Right ventricle myocardium inferior (tissue), 1 donor: Measurements from ENCODE around the gene NDFIP1. TPM values are rescaled to one million over a fixed set of nuclear protein-coding genes. Genes with fewer than 3 reads are reported as not detected.
A peak's percentile ranks its signal among the peaks of the same experiment; 100 is the strongest.
"Not testable (repeated sequence)": the region's sequence is repeated elsewhere in the genome, so short reads cannot be mapped to it uniquely, and the experiment has no call there.

Experiments
- ATAC-seq: fragments of 200-7000 bp; cut with Tn5 transposase; one replicate; pipeline ENCODE4 v1.9.1; 2020; ENCODE audit warnings: mild to moderate bottlenecking, moderate library complexity
- DNase-seq: peaks from one replicate; pipeline ENCODE4 v3.0.0; 2021; ENCODE audit errors: missing footprints
- intact Hi-C: fragments of 100-400 bp; cut with DNase I; formaldehyde crosslinking; loops from one replicate; pipeline ENCODE4 v1.11.0; 2022
- total RNA-seq: library from RNA; stranded (reverse); fragmentation: NEBNext Ultra II Directional; extraction: Animal tissue kit (Norgen Biotek cat#: 25700); gene quantifications from one replicate; pipeline ENCODE4 v1.2.1, GENCODE V29; 2021
- donor health status: DM: no; HTN: yes; CAD: no; lungs with severe emphysema.

Gene NDFIP1
- total RNA-seq, 1 donor from 2014 or later = 51.9 TPM

DNA sequence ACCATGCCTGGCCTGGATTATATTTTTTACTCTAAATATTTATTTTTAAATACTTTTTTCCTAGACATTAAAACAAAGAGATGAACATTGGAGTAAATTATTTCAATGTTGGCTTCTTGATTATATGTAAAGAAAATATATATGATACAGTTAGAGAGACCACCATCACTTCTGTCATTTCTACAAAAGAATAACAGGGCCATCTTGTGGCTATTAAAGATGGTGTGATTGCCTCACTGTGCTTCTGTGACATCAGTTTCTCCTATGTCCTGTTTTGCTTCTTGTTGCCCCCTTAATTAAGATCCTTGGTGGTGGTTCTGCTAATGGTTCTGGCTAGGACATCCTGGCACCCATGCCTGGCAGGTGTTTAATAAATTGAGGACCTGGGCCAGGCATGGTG, 32.9 kb downstream of the NDFIP1 start:
- DNase-seq = no peak
- ATAC-seq = no peak
- intact Hi-C loops = loop anchor here (1.0 kb wide), 1 partner anchor 125 kb away; no protein-coding TSS in a partner anchor

DNA sequence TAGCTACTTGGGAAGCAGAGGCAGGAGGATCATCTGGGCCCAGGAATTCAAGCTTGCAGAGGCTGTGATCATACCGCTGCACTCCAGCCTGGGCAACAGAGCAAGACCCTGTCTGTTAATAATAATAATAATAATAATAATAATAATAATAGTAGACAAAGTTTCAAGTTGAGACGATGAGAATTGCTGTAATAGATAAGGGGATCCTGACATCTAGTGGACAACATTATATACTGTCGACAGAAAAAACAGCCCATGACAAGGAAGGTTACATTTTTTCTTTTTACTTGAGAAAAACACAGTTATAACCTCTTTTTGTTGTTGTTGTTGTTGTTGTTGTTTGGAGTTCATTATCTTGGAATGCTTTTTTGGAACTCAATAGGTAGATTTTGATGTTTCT, 35.3 kb downstream of the NDFIP1 start:
- intact Hi-C loops = loop anchor here (2.0 kb wide), 2 partner anchors 131 to 151 kb away; partner anchors contain the start of gene GNPDA1
- ATAC-seq (no peak), DNase-seq (no peak)

DNA sequence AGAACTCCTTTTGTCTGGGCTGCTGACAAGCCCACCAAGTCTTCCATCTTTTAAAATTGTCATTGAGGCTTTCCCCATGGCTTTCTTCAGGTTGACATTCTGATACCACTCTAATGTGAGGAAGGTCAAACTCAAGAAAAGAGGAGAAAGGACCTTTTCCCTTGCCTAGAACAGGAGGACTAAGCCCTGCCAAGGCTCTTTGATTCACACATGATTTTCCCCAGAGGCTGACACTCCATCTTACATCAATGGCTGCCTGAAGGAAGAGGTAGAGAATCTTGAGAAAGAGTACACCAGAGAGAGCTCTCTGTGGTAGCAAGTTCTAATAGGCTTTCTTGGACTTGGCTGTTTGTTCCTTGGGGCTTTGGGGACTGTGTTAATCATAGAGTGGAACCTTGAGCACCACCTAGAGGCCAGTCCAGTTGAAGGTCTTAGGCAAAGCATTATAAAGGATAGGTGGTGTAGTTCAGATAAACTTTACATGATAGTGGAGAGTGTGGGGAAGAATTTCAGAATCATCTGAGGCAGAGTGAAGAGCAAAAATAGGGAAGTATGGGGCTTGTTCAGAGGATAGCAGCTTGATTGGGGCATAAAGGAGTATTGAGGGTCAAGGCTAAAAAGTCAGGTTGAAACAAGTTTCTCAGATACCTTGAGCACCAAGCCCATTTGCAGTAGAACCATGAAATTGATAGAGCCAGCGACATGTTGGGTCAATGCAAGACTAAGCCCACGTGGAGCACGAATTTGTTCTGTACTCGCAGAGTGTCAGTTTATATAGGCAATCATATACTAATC, 36.7 kb downstream of the NDFIP1 start:
- intact Hi-C loops = loop anchor here (2.0 to 5.0 kb wide), 3 partner anchors 133 to 453 kb away; partner anchors contain the start of gene GNPDA1
- DNase-seq (no peak), ATAC-seq (peak; percentile 91)

DNA sequence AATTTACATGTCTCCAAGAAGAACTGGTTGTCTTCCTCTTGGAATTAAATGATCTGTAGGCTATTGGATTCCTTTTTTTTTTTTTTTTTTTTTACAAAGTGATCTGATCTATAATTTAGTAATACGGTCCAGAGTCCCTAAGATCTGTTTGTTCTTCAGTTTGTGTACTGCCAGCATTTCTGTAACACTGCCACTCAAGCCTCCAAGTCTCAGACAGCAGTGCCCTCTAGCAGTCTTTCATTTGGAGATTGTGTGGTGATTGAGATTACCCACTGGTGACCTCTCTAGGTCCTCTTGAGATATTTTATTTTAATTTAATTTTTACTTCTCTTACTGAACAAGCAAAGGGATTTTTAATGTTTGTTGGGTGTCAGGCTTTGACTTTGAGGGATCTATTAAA, 40.8 kb downstream of the NDFIP1 start:
- intact Hi-C loops = loop anchor here (5.0 kb wide), 1 partner anchor 457 kb away; no protein-coding TSS in a partner anchor
- ATAC-seq (no peak), DNase-seq (no peak)

DNA sequence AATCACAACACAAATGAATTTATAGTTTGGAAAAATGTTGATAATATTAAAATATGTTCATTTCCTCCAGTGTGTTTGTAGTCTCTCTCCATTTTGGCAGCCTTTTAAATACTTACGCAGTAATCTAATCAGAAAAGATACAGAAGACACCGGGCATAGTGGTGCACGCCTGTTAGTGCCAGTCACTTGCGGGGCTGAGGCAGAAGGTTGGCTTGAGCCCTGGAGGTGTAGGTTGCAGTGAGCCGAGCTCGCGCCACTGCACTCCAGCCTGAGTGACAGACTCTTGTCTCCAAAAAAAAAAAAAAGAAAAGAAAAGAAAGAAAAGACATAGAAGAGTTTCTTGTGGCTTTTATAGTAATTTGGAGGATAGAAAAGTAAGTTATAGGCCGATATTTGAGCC, 41.9 kb downstream of the NDFIP1 start:
- intact Hi-C loops = loop anchor here (5.0 to 10.0 kb wide), 5 partner anchors 134 to 547 kb away; no protein-coding TSS in a partner anchor

DNA sequence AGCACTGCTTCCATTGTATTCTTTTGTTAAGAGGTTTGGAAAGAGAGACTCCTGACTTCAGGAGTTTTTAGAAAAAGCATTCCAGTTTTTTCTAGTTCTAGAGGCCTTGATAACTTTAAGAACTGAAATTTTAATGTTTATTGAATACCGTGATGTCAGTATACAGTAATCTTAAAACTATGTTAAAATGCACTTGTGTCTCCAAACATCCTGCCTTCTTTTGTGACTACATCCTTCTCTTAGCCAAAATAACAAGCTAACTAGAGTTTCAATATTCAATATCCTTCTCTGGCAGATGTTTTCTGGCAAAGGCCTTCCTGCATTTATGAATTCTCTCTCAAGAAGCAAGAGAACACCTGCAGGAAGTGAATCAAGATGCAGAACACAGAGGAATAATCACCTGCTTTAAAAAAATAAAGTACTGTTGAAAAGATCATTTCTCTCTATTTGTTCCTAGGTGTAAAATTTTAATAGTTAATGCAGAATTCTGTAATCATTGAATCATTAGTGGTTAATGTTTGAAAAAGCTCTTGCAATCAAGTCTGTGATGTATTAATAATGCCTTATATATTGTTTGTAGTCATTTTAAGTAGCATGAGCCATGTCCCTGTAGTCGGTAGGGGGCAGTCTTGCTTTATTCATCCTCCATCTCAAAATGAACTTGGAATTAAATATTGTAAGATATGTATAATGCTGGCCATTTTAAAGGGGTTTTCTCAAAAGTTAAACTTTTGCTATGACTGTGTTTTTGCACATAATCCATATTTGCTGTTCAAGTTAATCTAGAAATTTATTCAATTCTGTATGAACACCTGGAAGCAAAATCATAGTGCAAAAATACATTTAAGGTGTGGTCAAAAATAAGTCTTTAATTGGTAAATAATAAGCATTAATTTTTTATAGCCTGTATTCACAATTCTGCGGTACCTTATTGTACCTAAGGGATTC, 43.1 kb downstream of the NDFIP1 start:
- intact Hi-C loops = loop anchor here (1.0 to 10.0 kb wide), 6 partner anchors 133 to 546 kb away; no protein-coding TSS in a partner anchor
- peak; percentile 73 for ATAC-seq
- no peak for DNase-seq

More for the DNA sequence above, 41.9 kb downstream of the NDFIP1 start:
- DNase-seq = no peak
- no peak for ATAC-seq

DNA sequence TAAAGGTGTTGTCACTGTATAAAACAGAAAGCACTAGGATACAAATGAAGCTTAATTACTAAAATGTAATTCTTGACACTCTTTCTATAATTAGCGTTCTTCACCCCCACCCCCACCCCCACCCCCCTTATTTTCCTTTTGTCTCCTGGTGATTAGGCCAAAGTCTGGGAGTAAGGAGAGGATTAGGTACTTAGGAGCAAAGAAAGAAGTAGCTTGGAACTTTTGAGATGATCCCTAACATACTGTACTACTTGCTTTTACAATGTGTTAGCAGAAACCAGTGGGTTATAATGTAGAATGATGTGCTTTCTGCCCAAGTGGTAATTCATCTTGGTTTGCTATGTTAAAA, 43.8 kb downstream of the NDFIP1 start:
- intact Hi-C loops = loop anchor here (1.0 to 10.0 kb wide), 6 partner anchors 132 to 545 kb away; no protein-coding TSS in a partner anchor
- no peak for ATAC-seq
- no peak for DNase-seq

DNA sequence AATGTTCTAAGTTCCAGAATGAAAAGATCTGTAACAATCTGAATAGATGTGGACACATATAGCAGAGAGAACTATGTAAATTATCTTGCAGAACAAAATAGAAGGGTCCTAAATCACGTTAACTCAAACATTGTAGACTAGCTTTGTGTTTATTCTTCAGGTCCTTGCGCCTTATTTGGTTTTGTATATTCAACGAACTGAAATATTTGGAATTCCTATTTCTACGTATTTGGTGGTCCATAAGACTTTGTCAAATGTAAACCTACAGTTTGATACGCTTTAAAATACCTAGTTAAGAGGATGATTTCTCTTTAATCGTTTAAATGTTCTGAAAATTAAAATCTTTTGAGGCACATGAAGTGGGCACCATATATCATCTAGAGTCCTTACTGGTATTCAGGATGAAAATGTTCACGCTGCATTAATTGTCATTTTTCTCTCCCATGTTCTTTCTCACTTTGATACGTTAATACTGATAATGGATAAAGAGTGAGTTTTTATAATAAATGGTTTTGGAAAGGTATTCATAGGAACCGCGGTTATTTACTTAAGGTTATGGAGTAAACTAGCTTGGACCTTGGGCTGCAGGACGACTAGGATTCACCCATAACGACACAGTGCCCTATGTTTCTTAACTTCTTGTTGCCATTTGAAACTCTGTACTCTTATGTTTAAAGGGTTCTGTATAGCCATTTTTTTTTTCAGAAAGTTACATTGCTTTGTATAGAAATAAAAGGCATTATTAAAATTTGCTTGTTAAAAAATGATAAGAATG, 45.3 kb downstream of the NDFIP1 start:
- ATAC-seq (no peak), DNase-seq (no peak)
- intact Hi-C loops = loop anchor here (2.0 to 10.0 kb wide), 6 partner anchors 131 to 543 kb away; no protein-coding TSS in a partner anchor

DNA sequence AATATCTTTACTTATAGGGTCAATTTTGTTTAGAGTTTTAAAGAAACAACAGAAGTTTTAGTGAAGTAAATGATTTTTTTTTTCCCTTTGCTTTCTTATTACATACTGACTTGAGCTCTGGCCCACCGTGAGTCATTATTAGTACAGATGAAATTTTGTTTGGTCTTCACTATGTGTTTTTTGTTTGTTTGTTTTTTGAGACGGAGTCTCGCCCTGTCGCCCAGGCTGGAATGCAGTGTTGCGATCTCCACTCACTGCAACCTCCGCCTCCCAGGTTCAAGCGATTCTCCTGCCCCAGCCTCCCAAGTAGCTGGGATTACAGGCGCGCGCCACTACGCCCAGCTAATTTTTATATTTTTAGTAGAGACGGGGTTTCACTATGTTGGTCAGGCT, 45.9 kb downstream of the NDFIP1 start:
- not testable (repeated sequence) for ATAC-seq, DNase-seq
- intact Hi-C loops = loop anchor here (2.0 to 10.0 kb wide), 6 partner anchors 130 to 543 kb away; no protein-coding TSS in a partner anchor

DNA sequence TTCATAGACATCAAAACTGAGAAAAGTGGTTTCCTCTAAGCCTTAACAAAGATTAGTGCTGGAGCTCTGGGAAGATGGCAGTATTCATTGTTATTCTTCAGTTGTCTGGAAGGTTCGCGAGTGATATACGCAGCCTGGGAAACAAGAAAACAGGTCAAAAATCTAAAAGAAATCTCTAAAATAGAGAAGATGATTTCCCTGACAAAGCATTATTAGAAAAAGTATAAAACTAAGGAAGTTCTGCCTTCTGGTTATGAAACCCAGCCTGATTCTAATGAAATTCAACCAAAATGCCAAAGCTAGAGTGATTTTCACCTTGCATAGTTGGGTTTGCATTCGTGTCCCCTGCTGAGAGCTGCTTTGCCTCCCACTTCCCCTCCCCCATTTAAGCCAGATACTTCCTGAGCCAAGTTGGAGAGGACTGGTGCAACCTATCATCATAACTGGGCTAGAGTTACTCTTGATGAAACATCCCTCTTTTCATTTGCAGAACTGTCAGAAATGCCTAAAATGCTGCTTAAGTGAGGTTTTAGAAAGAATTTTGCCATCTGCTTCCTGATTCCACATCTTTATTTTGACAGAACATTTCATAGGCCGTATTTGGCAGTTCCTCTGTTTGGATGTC, 48.4 kb downstream of the NDFIP1 start:
- intact Hi-C loops = loop anchor here (10.0 kb wide), 2 partner anchors 128 to 198 kb away; no protein-coding TSS in a partner anchor
- ATAC-seq = no peak
- no peak for DNase-seq

DNA sequence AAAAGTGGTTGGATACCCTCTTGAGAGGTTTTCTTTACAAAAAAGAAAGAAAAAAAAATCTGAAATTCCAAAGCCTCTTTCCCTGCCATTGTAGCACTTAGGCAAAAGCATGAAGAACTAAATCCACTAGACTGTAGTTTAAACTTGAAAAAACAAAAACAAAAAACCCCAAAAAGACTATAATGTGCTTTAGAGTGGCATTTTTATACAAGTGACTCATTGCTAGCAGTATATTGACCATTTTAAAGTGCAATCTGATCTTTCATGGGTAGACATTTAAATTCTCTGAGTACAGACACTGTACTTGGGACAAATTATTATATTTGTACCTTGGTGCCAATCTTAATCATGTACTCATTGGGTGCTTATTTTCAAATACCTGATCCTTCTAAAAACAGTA, 50.8 kb downstream of the NDFIP1 start:
- no peak for ATAC-seq
- DNase-seq = no peak
- intact Hi-C loops = loop anchor here (10.0 kb wide), 2 partner anchors 125 to 195 kb away; no protein-coding TSS in a partner anchor

DNA sequence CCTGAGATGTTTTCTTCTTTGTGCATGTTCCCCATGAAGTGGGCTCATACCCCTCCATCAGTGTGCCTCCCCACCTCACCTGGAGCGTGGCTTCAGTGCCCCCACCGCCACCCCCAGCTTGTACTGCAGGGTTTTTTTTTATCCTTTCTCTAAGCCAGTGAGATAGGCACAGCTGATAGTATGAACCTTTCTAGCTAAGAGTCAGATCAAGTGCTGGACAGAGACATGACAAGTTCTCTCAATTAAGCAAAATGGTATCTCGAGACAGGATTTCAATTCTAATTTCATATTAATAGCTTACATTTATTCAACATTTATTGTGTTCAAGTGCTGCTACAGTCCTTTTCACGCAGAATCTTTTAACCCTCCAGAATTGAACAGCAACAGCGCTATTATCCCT, 55.7 kb downstream of the NDFIP1 start:
- intact Hi-C loops = no loop called here
- ATAC-seq (no peak), DNase-seq (no peak)

DNA sequence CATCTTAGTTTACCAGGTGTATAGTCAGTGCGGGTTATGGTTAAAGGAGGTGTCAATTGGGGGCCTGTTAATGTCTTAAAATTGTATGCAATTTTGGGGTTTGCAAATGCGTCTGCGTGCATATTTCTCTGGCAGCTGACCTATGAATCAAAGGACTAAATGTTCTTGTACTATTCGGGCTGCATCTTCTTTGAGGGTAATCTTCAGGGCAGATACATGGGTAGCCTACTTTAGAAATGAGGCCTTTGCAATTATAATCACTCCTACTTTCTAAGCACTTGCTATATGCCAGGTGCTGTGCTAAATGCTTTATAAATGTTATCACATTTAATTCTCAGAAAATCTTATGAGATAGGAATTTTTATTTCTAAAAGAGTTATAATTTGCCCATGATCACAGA, 58.2 kb downstream of the NDFIP1 start:
- DNase-seq (no peak), ATAC-seq (peak; percentile 20)
- intact Hi-C loops = no loop called here

DNA sequence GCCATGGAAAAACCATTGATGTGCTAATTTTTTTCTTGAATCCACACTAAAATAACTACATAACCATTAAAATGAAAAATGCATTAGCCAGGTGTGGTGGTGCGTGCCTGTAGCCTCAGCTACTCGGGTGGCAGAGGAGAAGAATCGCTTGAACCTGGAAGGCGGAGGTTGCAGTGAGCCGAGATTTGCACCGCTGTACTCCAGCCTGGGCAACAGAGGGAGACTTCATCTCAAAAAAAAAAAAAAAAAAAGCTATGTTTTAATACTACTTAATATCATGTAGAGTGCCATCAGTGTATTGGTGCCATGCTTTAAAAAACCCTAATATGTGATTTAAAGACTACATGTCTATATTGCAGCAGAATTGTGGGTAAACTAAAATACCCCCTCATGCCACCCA, 58.9 kb downstream of the NDFIP1 start:
- DNase-seq (no peak), ATAC-seq (no peak)
- intact Hi-C loops = no loop called here

DNA sequence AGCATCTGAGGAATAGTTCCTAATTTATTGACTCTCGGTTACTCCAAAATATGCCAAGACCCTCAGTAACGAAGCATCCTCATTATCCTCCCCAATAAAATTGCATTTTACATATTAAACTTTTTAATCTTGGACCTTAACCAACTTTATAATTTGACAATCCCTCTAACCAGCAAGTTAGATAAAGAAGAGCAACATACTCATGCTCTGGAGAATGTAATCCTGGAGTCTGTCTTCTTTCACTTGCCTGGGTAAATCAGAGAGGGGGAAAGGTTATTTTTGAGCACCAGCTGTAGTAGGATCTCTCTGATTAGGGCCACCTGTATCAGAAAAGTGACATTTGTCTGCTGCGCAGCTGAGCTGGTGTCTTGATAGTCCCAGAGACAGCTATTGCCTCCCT, 59.8 kb downstream of the NDFIP1 start:
- no peak for ATAC-seq
- intact Hi-C loops = no loop called here
- DNase-seq = no peak

DNA sequence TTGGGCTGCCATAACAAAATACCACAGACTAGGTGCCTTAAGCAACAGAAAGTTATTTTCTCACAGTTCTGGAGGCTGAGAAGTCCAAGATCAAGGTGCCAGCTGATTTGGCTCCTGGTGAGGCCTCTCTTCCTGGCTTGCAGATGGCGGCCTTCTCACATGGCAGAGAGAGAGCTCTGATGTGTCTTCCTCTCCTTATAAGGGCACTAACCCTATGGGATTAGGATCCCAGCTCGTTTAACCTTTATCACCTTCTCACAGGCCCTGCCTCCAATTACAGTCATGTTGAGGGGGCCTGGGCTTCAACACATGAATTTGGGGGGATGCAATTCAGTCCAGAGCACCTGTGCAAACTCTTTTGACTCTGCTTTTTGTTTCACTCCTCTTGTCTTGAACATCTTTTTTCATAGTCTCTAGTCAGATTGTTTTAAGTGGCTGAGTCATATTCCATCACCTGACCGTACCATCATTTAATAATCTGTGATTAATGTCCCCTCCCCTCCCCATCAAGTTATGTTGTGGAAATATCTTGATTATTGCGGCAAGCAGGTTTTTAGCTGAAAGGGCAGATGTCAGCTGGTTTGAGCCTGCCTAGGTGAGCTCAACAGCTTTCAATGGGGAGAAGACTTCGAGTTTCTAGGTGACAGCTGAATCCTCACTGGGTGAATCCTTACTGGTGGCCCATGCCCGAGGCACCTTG, 61.8 kb downstream of the NDFIP1 start:
- ATAC-seq (no peak), DNase-seq (no peak)
- intact Hi-C loops = no loop called here

DNA sequence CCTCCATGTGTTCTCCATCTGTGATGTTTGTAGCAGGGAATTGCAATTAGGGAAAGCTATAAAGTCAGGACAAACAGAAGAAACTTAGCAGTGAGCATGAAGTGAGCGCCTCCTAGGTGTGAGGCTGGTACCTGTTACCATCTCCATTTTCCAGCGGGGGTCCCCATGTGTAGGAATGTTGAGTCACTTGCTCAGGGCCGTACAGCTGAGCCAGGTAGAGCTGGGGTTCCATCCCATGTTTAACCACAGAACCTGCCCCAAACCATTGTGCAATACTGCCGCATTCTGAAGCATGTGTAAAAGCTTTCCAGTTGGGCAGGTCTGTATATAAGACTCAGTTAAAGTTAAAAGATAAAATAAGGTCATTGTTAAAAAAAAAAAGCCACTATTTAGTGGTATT, 62.7 kb downstream of the NDFIP1 start:
- ATAC-seq = no peak
- no peak for DNase-seq
- intact Hi-C loops = no loop called here
